A172 (cell line): Measurements from ENCODE around the gene LRRK1. TPM values are rescaled to one million over a fixed set of nuclear protein-coding genes. Genes with fewer than 3 reads are reported as not detected.

Experiments used
- DNase-seq: peaks from one replicate; pipeline ENCODE4 v3.0.0-alpha.2; 2015; ENCODE audit warnings: low spot score
- total RNA-seq: library from RNA; depleted of rRNA; stranded (reverse); fragments of >200 nt; shearing (Covaris generic); gene quantifications from 2 replicates; pipeline ENCODE4 v1.2.3, GENCODE V29; 2014

Gene LRRK1
- total RNA-seq, 1 experiment from 2014 or later, result 5.3 TPM

GRCh38 chr15:100909989-100910955 is 8.9 kb upstream of the LRRK1 start:
- DNase-seq, result no peak

GRCh38 chr15:100911086-100911485 is 8.1 kb upstream of the LRRK1 start:
- no peak for DNase-seq

- DNase-seq, result no peak
These were observed 5.2 kb upstream of the LRRK1 start for GRCh38 chr15:100913961-100914360.

- DNase-seq, result no peak
These were observed 4.3 kb upstream of the LRRK1 start for GRCh38 chr15:100914876-100915275.

GRCh38 chr15:100918034-100918689 is 995 bp upstream of the LRRK1 start:
- peak; percentile 49 for DNase-seq

- DNase-seq, result no peak
These were observed 586 bp downstream of the LRRK1 start for GRCh38 chr15:100919481-100920405.

- no peak for DNase-seq
These were observed 1.5 kb downstream of the LRRK1 start for GRCh38 chr15:100920516-100921135.

- DNase-seq, result no peak
These were observed 3.3 kb downstream of the LRRK1 start for GRCh38 chr15:100922192-100923040.

GRCh38 chr15:100923076-100923475 is 3.9 kb downstream of the LRRK1 start:
- DNase-seq, result no peak

GRCh38 chr15:100923902-100924301 is 4.7 kb downstream of the LRRK1 start:
- DNase-seq, result no peak

- no peak for DNase-seq
These were observed 5.3 kb downstream of the LRRK1 start for GRCh38 chr15:100924436-100924835.

- no peak for DNase-seq
These were observed 6.3 kb downstream of the LRRK1 start for GRCh38 chr15:100925480-100925879.

- no peak for DNase-seq
These were observed 7.1 kb downstream of the LRRK1 start for GRCh38 chr15:100926258-100926657.

GRCh38 chr15:100926971-100927756 is 8.0 kb downstream of the LRRK1 start:
- no peak for DNase-seq

GRCh38 chr15:100928632-100929280 is 9.6 kb downstream of the LRRK1 start:
- DNase-seq, result no peak

- DNase-seq, result no peak
These were observed 10.5 kb downstream of the LRRK1 start for GRCh38 chr15:100929641-100930042.

- DNase-seq, result no peak
These were observed 11.2 kb downstream of the LRRK1 start for GRCh38 chr15:100930306-100930848.

GRCh38 chr15:100931143-100931890 is 12.2 kb downstream of the LRRK1 start:
- DNase-seq, result no peak
